Skeletal muscle satellite cell (primary cell): ENCODE results near the gene KCTD11.
"Not testable (repeated sequence)": the region's sequence is repeated elsewhere in the genome, so short reads cannot be mapped to it uniquely, and the experiment has no call there.

ENCODE experiments used
- H3K27me3 ChIP-seq: 2 replicates; pipeline ENCODE4 v1.7.0; 2013; ENCODE audit warnings: low read length; ENCODE audit not compliant: control insufficient read depth, insufficient read depth
- H3K36me3 ChIP-seq: 2 replicates; pipeline ENCODE4 v1.7.0; 2013; ENCODE audit warnings: mild to moderate bottlenecking, control low read depth, low read length; ENCODE audit not compliant: insufficient read depth
- H3K4me1 ChIP-seq: 2 replicates; pipeline ENCODE4 v1.7.0; 2013; ENCODE audit warnings: low read length; ENCODE audit not compliant: control insufficient read depth, insufficient read depth
- H3K4me2 ChIP-seq: 2 replicates; pipeline ENCODE4 v1.7.0; 2013; ENCODE audit warnings: mild to moderate bottlenecking, low read length
- H3K4me3 ChIP-seq: 2 replicates; pipeline ENCODE4 v1.7.0; 2013; ENCODE audit warnings: low read length
- H3K9ac ChIP-seq: 2 replicates; pipeline ENCODE4 v1.7.0; 2013; ENCODE audit warnings: mild to moderate bottlenecking, low read depth, low read length, moderate library complexity
- H3K9me3 ChIP-seq: replicated peaks from 2 replicates; pipeline ENCODE4 v1.7.0; 2013; ENCODE audit warnings: mild to moderate bottlenecking, control low read depth, low read length

Gene KCTD11

GRCh38 chr17:7326186-7326585, 25.8 kb upstream of the KCTD11 start:
- H3K9ac ChIP-seq, result no peak overlapping the region
- H3K9me3 ChIP-seq, result no peaks in the 10 kb centered on the region
- H3K4me2 ChIP-seq, result no peak overlapping the region
- peaks cover 45% of the 10 kb centered on the region for H3K36me3 ChIP-seq
- no peak overlapping the region for H3K4me3 ChIP-seq
- H3K27me3 ChIP-seq, result no peaks in the 10 kb centered on the region
- H3K4me1 ChIP-seq, result peaks cover 13% of the 10 kb centered on the region

GRCh38 chr17:7327056-7327455, 24.9 kb upstream of the KCTD11 start:
- Histone ChIP-seq H3K4me1 (peaks cover 13% of the 10 kb centered on the region), H3K4me3 (no peak overlapping the region), H3K9ac (no peak overlapping the region), H3K9me3 (no peaks in the 10 kb centered on the region), H3K4me2 (no peak overlapping the region), H3K36me3 (peaks cover 43% of the 10 kb centered on the region), H3K27me3 (no peaks in the 10 kb centered on the region)

GRCh38 chr17:7327501-7327900, 24.5 kb upstream of the KCTD11 start:
- H3K36me3 ChIP-seq, result peaks cover 41% of the 10 kb centered on the region
- H3K9me3 ChIP-seq, result no peaks in the 10 kb centered on the region
- peak overlapping the region; percentile 88 for H3K4me2 ChIP-seq
- no peaks in the 10 kb centered on the region for H3K27me3 ChIP-seq
- no peak overlapping the region for H3K4me3 ChIP-seq
- no peak overlapping the region for H3K9ac ChIP-seq
- peaks cover 13% of the 10 kb centered on the region for H3K4me1 ChIP-seq

GRCh38 chr17:7328009-7328408, 24.0 kb upstream of the KCTD11 start:
- Histone ChIP-seq H3K4me1 (peaks cover 13% of the 10 kb centered on the region), H3K9me3 (no peaks in the 10 kb centered on the region), H3K4me2 (peak overlapping the region; percentile 88), H3K36me3 (peaks cover 36% of the 10 kb centered on the region), H3K4me3 (peak overlapping the region; percentile 92), H3K9ac (peak overlapping the region; percentile 84), H3K27me3 (no peaks in the 10 kb centered on the region)

GRCh38 chr17:7328840-7329373, 23.1 kb upstream of the KCTD11 start, which contains the start of gene NEURL4:
TSS of gene NEURL4 (minus strand) at chr17:7329335. CDS start at chr17:7329312, 23 bp downstream.
- peak within 1 kb of the TSS; percentile 84 for H3K9ac ChIP-seq
- peak within 1 kb of the TSS; percentile 100 for H3K4me2 ChIP-seq
- peaks cover 13% of the 10 kb centered on the region for H3K4me1 ChIP-seq
- H3K4me3 ChIP-seq, result peak within 1 kb of the TSS; percentile 92
- H3K36me3 ChIP-seq, result peaks cover 27% of the 10 kb centered on the region
- H3K9me3 ChIP-seq, result no peaks in the 10 kb centered on the region
- no peaks in the 10 kb centered on the region for H3K27me3 ChIP-seq

GRCh38 chr17:7329374-7329996, 22.5 kb upstream of the KCTD11 start:
- H3K36me3 ChIP-seq, result peaks cover 23% of the 10 kb centered on the region
- H3K9me3 ChIP-seq, result no peaks in the 10 kb centered on the region
- peak overlapping the region; percentile 92 for H3K4me3 ChIP-seq
- H3K9ac ChIP-seq, result peak overlapping the region; percentile 84
- peaks cover 13% of the 10 kb centered on the region for H3K4me1 ChIP-seq
- H3K4me2 ChIP-seq, result peak overlapping the region; percentile 100
- H3K27me3 ChIP-seq, result peaks cover 2% of the 10 kb centered on the region

GRCh38 chr17:7329997-7330637, 21.8 kb upstream of the KCTD11 start:
- Histone ChIP-seq H3K27me3 (peaks cover 8% of the 10 kb centered on the region), H3K4me1 (peaks cover 13% of the 10 kb centered on the region), H3K9ac (peak overlapping the region; percentile 84), H3K4me2 (peak overlapping the region; percentile 100), H3K36me3 (peaks cover 19% of the 10 kb centered on the region), H3K9me3 (no peaks in the 10 kb centered on the region), H3K4me3 (peak overlapping the region; percentile 92)

- peaks cover 11% of the 10 kb centered on the region for H3K27me3 ChIP-seq
- no peaks in the 10 kb centered on the region for H3K9me3 ChIP-seq
- H3K4me3 ChIP-seq, result peak overlapping the region; percentile 92
Measured at GRCh38 chr17:7330638-7331015, 21.3 kb upstream of the KCTD11 start.

GRCh38 chr17:7332111-7332510, 19.9 kb upstream of the KCTD11 start:
- H3K9me3 ChIP-seq, result no peaks in the 10 kb centered on the region
- no peak overlapping the region for H3K4me3 ChIP-seq
- H3K4me1 ChIP-seq, result peaks cover 13% of the 10 kb centered on the region

More at GRCh38 chr17:7330638-7331015, 21.3 kb upstream of the KCTD11 start:
- H3K36me3 ChIP-seq, result peaks cover 14% of the 10 kb centered on the region
- peak overlapping the region; percentile 100 for H3K4me2 ChIP-seq
- H3K4me1 ChIP-seq, result peaks cover 13% of the 10 kb centered on the region
- H3K9ac ChIP-seq, result peak overlapping the region; percentile 84

GRCh38 chr17:7332600-7333069, 19.3 kb upstream of the KCTD11 start:
- H3K9ac ChIP-seq, H3K4me3 ChIP-seq, H3K9me3 ChIP-seq, H3K36me3 ChIP-seq, H3K4me2 ChIP-seq: not testable (repeated sequence)
- peaks cover 13% of the 10 kb centered on the region for H3K4me1 ChIP-seq
- H3K27me3 ChIP-seq, result peaks cover 16% of the 10 kb centered on the region

More at GRCh38 chr17:7332111-7332510, 19.9 kb upstream of the KCTD11 start:
- Histone ChIP-seq H3K9ac (no peak overlapping the region), H3K27me3 (peaks cover 16% of the 10 kb centered on the region), H3K4me2 (no peak overlapping the region), H3K36me3 (no peaks in the 10 kb centered on the region)

- Histone ChIP-seq H3K27me3 (peaks cover 16% of the 10 kb centered on the region), H3K36me3 (no peaks in the 10 kb centered on the region), H3K9ac (no peak overlapping the region), H3K9me3 (no peaks in the 10 kb centered on the region), H3K4me1 (peaks cover 3% of the 10 kb centered on the region), H3K4me2 (no peak overlapping the region), H3K4me3 (no peak overlapping the region)
Measured at GRCh38 chr17:7334938-7335538, 16.9 kb upstream of the KCTD11 start.
